HG02973 (cell line): ENCODE results near the gene HINT2.

Experiments used
- ATAC-seq: cut with Tn5 transposase; IDR thresholded peaks from one replicate; pipeline ENCODE4 v1.9.1; 2021; ENCODE audit warnings: moderate library complexity; ENCODE audit not compliant: unreplicated experiment

Gene HINT2

DNA sequence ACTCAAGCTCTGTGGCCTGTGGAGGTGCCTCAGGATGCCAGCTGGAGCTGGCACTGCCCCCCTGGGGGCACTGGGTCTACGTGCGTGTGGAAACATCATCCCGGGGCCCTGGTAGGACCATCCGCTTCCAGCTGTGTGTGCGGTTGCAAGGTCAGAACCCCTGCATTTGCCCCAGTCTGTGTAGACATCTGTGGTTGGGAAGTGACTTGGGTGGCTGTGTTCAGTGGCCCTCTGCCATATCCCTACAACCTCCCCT is 26.7 kb upstream of the HINT2 start:
- no peak for ATAC-seq

- ATAC-seq = no peak
Measured at GRCh38 chr9:35840881-35841644, 26.2 kb upstream of the HINT2 start.

- ATAC-seq = no peak
Measured at GRCh38 chr9:35839926-35840325, 25.1 kb upstream of the HINT2 start.

GRCh38 chr9:35836595-35836994 is 21.8 kb upstream of the HINT2 start:
- ATAC-seq = no peak

- no peak for ATAC-seq
Measured at GRCh38 chr9:35835766-35836165, 20.9 kb upstream of the HINT2 start.

DNA sequence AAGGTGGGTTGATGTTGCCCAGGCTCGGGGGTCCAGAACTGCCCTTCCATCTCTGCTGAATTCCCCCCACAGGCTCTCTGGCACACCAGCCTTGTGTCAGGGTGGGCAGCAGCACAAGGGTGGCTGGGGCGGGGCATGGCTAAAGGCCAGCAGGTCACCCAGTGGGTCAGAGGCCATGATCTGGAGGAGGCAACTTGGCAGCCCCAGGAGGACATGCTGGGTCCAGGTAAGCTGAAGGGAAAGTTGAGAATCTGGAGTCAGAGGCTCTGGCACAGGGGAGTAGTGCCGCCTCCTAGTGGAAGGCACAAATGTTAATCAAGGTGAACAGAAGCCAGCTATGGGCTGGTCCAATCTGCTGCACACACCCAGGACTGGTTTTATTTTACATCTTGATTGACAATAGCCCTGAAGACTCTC is 20.4 kb upstream of the HINT2 start:
- no peak for ATAC-seq

DNA sequence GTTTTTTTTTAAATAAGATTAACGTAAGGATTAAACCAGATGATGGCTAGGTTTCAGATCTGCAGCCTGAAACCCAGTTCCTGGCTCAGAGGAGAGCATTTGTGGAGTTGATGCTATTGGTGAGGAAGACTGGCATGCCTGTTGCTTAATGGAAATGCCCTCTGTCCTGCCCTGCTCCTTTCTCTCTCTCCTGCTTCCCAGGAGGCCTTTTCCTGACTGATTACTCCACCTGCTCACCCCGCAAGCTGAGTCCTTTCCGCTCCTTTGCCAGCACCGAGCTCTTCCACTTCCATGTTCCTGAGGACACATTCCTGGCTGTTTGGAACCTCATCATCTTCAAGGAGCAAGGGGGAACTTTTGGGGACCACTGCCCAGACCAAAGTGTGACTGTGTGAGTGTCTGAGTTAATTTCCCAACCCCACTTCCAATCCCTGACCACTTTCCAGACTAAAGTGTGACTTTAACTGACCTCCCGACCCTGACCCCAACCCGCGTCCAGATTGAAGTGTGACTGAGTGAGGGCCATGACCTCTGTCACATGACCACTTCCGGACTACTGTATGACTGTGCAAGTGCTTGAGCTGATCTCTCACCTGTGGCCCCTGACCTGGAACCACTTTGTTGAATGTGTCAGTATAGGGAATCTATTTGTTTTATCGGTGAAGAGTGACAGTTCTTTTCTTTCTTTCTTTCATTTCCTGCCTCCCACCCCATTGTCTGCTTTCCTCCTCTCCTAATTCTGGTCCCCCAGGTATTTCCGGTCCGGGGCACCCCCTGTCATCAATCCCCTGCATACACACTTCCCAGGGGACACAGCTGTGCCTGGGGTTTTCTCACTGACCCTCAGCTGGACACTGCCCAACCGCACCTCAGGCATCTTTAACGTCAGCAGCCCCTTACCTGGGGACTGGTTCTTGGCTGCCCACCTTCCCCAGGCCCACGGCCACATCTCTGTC is 19.7 kb upstream of the HINT2 start:
- ATAC-seq = no peak

DNA sequence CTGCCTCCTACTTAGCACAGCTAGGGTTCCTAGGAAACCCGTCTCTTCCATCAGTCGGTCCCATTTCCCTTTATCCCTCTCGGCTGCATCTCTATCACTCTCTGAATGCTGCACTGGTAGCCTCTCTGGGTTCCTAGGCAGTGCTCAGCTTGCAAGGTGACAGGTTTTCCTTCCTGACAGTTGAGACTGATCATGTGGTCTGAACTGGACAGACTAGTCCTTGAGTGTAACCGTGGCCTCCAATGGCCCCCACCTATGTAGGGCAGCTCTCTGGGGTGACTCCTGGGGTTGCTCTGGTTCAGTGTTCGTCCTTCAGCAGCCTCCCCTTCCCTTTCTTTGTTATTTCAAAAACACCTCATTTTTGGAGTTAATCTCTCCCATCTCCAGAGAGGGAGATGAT is 18.0 kb upstream of the HINT2 start:
- no peak for ATAC-seq

DNA sequence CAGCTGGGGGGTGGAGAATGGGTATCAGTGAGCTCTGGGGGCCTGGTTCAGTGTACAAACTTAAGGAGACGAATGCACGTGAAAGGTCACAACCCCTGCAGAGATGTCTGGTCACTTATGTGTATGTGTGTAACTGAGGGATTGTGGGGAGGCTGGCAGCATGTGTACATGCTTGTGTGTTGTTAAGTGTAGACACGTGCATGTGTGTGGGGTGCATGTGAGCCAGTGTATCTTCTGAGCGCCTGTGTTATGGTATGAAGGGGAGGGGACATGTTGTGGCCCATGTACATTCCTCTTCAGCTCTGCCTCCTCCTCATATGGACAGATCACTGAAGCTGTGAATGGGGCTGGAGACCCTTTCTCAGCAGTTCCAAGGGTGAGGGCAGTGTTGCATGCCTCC is 16.2 kb upstream of the HINT2 start:
- ATAC-seq = no peak

DNA sequence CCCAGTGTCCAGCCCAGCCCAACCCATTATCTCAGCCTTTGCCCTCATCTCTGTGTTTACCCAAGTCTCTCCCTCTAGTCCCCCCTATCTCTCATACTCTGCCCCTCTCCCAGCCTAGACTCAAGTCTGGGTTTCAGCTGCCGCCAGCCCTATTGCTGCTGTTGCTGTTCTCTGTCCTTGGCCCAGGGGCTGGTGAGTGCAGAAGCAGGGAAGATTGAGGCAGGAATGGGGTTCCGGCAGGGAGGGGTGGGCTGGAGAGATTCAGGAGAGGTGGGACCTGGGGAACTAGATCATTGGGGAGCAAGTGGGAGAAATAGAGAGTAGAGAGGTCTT is 14.9 kb upstream of the HINT2 start:
- ATAC-seq = no peak

DNA sequence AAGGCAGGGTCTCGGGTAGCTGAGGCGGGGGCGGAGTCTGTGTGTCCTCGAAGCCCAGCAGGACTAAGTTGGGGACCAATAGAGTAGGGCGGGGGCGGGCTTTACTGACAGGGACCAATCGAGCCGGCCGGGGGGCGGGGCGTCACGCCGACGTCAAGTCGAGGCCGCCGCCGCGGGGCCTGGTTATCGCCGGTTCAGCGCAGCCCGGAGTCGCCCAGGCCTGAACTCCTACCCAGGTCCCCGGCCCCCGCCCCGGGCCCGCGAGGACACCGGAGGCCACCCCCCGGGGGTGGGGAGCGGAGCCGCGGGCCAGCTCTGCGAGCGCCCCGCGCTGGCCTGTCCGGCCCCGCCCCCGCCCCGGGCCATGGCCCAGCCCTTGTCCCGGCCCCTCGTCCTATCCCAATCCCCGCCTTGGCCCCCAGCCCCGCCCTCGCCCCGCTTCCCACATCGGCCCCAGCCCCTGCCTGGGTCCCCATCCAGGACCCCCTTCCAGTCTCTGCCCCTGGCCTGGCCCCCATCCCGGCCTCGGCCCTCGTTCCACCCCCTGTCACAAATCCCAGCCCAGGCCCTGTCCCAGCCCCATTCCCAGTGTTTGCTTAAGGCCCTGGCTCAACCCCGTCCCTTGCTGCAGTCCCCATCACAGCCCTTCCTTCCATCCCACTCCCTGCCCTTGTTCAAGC is 14.4 kb upstream of the HINT2 start, which contains the start of gene TMEM8B:
Gene TMEM8B (plus strand): TSS at position 145 of the 680 bp plus-strand sequence. CDS start 220 bp downstream, at position 365.
- peak; percentile 62 for ATAC-seq

- ATAC-seq = peak; percentile 11
Measured at GRCh38 chr9:35828716-35829083, 13.9 kb upstream of the HINT2 start, which contains the start of gene FAM221B. FAM221B (minus strand) TSS chr9:35828732; CDS start chr9:35826161, 2,571 bp downstream.

DNA sequence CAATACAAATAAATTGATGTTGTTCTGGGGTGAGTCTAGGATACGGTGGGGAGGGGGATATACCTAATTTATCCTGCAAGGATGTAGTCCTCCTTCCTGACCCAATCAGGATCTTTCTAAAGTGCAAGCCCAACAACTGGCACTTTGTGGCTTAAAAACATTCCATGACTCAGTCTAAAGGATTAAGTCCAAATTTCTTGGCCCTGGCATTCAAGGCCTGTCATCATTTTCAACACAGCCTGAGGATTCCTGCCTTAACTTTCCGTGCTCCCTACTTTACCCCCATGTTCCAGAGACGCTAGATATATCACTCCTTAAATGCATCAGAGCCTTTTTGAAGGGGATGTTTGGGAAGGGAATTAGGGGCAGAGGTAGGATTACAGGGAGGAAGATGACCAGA is 12.6 kb upstream of the HINT2 start:
- ATAC-seq = no peak

- ATAC-seq = no peak
Measured at GRCh38 chr9:35826071-35826701, 11.3 kb upstream of the HINT2 start.

DNA sequence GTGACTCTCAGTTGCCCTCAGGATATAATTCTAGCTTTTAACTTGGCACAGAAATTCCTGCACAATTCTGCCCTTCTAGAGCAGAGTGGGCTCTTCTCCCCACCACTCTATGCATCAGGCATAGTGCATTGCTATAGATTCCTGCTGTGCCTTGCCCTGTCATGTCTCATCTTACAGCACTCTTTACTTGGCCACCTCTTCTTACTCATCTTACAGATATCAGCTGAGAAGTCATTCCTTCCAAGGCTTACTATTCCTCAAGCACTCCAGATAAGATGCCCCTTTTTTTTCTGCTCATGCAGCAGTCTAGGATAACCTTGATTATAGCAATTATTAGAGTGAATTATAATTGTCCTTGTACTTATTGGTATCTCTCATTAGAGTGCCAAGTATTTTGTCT is 8.1 kb upstream of the HINT2 start:
- no peak for ATAC-seq

- no peak for ATAC-seq
Measured at GRCh38 chr9:35820076-35820475, 5.2 kb upstream of the HINT2 start.

DNA sequence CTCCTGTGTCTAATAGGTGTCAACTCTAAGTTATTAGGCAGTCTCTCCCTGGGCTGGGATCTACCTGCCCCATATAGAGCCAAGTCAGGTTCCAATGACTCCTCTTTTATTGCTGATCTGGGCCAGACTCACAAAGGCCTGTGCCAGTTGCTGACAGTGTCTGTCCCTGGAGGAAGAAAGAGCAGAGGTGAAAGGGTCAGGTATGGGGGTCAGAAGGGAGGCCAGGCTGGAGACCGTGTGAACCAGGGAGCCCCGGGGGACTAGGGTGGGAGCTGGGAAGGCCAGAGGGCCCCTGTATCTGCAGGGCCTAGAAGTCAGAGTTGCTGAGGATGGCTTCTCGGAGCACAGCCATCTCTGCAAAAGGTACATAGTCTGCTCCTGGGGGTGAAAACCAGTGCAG is 3.5 kb upstream of the HINT2 start:
- ATAC-seq = no peak

- ATAC-seq = no peak
Measured at GRCh38 chr9:35816708-35817107, 1.9 kb upstream of the HINT2 start.

DNA sequence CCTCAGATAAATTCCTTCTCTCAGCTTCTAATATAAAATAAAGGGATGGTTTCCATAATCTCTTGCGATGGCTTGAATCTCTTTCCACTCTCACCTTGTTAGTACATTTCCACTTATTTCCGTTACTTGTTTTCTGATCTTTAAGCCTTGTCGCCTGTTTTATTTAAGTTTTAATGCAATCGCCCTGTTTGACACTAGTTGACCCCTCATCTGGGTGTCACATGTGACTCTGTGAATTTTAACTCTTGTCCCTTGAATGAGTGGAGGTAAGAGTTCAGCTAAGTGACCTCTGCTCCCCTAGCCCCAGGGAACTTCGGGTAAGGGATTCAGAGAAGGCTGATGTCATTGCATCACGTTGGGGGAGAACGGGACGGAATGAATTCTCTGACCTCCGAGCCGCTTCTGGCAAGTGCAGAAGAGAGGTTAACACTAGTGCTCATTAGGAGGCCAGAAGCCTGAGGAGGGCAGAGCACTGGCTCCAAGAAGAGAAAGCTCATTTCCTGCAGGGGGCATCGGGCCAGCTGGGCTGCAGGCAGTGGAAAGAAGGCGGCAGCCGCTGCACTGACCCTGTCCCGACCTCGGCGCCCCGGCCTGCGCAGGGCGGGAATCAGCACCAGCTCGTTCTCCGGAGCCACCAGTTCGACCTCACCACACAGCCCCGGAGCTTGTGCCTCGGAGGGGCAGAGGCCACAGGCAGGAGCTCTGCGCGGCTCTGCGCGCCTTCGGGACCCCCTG is 569 bp downstream of the HINT2 start:
- peak; percentile 22 for ATAC-seq

DNA sequence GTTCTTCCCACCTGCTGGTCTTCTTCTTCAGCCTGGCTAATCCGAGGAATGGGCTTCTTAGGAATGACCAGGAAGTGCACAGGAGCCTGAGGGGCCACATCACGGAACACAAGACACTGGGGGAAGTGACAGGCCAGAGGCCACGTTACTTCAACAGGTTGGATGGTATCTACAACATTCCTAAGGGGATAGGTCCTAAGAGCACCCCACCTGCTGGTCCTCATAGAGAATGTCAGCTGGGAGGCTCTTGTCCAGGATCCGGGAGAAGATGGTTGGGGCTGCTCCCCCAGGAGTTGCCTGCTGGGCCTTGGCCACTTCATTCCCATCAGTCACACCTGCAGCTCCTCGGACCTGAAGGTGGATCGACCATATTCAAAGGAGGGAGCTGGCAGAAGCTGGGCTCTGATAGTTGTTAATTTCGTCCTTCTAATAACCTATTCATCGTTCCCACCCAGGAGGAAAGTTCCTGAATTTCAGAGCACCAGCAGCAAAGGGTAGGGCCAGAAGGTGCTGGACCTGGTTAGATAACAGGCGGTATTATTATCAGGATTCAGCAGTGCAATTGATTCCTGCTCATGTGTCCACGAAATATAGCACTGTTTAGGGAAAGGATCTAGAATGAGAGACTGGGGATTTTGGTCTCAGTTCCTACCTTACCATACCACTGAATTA is 1.3 kb downstream of the HINT2 start:
- ATAC-seq = no peak
